GM19372 (cell line): ENCODE results near the gene PLA2G3.

Experiments
- ATAC-seq: cut with Tn5 transposase; IDR thresholded peaks from one replicate; pipeline ENCODE4 v1.9.1; 2021; ENCODE audit warnings: mild to moderate bottlenecking, low read depth, moderate library complexity; ENCODE audit not compliant: unreplicated experiment

Gene PLA2G3

DNA sequence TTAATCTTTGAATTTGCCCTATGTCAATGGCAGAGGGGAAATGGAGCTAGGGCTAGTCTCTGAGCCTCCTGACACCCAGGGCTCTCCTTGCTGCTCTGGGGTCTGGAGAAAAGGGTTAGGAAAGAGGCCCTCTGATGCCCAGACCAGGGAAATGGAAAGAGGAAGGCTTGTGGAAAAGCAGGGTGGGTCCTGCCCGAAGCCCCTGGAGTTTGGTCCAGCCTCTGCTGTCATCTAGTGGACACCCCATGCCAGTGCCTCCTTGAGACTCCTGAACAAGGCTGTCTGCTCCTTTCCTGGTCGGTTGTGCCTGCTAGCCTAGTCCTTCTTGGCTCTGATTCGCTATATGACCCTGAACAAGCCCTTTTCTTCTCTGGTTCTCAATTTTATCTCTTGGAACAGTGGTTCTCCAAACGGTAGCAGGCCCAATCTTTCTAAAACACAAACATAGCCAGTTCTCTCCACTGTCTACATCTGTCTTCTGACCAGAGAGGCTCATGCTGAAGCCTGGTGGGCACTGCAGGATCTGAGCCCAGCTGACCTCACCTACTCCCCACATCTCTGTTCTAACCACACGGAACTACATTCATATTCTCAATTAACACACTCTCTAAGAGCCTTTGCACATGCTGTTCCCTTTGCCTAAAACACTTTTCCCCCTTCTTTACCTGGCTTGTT is 8.8 kb upstream of the PLA2G3 start:
- ATAC-seq: no peak

- no peak for ATAC-seq
These were observed 8.2 kb upstream of the PLA2G3 start for GRCh38 chr22:31148488-31148887.

GRCh38 chr22:31144223-31144622 is 3.9 kb upstream of the PLA2G3 start:
- ATAC-seq: no peak

DNA sequence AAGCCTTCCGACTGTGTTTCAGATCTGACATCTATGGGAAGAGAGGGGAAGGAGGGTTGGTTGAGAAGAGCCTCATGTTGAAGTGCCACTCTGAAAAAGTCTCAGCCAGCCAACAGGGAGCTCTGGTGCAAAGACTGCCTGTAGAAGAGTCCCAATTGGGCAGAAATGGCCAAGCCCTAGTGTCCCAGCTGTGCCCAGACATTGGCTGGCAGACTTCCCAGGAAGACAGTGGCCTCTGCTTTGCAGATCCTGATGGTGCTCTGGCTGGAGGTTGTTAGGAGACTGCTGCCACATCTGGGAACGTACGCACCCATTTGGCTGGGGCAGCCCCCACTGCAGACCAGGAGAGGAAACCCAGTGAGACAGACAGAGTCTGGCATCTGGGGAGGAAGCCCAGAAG is 3.2 kb upstream of the PLA2G3 start:
- ATAC-seq: no peak

GRCh38 chr22:31143038-31143437 is 2.7 kb upstream of the PLA2G3 start:
- ATAC-seq: no peak

- ATAC-seq: no peak
These were observed 2.0 kb upstream of the PLA2G3 start for GRCh38 chr22:31142285-31142684.

DNA sequence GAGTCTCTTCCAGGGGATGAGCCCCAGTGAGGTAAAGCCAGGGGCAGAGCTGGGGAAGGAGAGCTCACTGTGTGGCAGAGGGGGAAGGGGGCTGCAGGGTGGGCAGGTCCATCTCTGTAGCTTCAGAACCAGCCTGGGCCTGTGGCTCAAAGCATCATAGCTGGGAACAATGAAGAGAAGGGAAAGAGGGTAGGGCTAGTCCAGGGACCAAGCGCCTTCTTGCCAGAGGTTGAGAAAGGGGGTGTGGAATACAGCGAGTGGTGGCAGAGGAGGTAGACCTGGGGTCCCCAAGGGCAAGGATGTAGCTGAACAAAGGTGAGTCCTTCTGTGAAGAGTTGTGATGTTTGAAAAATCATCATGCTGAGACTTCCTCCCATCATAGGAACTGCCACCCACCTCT is 1.2 kb upstream of the PLA2G3 start:
- no peak for ATAC-seq

DNA sequence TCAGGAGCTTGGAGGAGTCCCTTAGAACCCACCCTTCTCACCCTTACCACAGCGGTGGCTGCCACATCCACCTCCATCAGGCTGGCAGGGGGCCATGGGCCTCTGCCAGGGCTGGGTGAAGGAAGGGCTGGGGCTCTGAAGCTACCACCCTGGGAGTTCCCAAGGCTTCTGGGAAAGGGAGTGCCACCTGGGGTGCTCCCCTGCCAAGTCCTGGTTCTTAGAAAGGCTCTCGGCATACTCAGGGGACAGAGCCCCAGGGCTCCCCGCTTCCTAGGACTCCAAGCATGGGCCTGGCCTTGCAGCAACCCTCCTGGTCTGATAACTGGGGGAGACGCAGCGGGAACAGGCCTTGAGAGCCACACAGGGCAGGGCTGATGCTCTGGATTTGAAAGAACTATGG is 438 bp upstream of the PLA2G3 start:
- ATAC-seq: no peak

GRCh38 chr22:31139066-31139465 is 1.2 kb downstream of the PLA2G3 start:
- ATAC-seq: no peak

DNA sequence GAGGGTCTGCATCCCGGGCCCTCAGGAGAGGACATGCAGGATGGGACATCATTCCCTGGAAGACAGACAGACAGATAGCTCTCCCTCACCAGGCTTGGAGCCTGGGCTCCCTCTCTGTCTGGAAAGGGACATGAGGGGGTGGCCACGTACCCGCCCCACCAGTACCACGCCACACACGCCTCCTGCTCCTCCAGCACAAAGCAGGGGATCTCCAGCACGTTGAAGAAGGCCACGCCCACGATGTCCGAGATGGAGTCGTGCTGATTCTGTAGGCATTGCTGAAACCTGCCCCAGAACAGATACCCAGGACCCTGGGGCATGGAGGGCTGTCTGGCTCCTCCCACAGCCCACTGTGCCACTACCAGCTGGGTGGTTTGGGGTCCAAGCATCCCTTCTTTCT is 2.2 kb downstream of the PLA2G3 start:
- no peak for ATAC-seq

DNA sequence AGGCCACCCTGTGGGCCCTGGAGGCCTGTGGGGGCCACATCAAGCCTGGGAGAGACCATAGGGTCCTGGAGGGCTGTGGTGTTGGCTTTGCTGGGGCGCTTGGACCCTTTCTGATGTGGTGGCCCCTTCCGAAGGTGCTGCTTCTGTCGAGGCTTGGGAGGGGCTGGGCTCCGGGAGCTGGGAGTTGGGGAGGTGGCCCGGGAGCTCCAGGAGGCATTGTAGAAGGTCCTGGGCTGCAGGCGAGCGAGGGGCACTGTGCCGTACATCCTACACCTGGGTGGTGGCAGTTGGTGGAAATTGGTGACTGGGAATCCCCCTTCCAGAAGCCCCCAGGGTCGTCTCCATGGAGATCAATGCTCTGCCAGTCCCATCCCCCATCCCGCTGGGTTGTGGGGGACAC is 2.6 kb downstream of the PLA2G3 start:
- no peak for ATAC-seq

- ATAC-seq: no peak
These were observed 3.6 kb downstream of the PLA2G3 start for GRCh38 chr22:31136711-31137110.

DNA sequence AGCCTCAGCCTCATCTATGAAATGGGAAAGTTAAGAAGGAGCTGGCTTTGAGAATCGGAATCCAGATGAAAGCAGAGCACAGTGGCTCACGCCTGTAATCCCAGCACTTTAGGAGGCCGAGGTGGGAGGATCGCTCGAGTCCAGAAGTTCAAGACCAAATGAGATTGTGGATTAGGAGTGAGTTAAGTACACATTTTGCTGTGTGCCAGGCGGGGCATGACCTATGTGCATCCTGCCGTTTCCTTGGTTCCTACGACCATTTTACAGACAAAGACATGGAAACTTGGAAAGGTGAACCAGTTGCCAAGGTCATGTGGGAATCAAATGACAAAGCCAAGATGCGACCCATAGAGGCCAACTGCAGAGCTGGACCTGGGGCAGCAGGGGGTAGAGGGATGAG is 4.2 kb downstream of the PLA2G3 start:
- no peak for ATAC-seq

DNA sequence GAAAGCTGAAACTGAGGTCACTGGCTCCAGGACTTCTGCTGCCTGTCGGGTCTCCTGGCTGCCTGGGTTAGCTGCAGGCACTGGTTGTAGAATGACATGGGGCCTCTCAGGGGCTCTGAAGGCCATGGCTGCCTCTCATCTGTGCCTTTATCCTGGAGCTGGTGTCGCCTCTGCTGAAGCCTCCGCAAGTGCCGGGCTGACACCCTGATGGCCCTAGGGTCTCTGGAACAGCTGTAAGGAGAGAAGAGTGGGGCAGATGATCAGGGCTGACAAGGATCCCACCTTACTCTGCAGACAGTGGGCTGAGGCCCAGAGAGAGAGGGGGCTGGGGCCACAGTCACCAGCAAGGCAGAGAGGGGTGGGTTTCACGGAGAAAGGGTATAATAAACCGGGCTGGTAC is 4.6 kb downstream of the PLA2G3 start:
- ATAC-seq: no peak

GRCh38 chr22:31134688-31135087 is 5.6 kb downstream of the PLA2G3 start:
- no peak for ATAC-seq

DNA sequence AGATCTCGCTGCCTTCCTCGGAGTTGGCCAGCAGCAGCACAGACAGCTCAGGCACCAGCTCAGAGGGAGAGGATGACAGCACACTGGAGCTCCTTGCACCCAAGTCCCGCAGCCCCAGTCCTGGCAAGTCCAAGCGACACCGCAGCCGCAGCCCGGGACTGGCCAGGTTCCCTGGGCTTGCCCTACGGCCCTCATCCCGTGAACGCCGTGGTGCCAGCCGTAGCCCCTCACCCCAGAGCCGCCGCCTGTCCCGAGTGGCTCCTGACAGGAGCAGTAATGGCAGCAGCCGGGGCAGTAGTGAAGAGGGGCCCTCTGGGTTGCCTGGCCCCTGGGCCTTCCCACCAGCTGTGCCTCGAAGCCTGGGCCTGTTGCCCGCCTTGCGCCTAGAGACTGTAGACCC is 6.4 kb downstream of the PLA2G3 start:
- no peak for ATAC-seq

- no peak for ATAC-seq
These were observed 9.4 kb downstream of the PLA2G3 start for GRCh38 chr22:31130873-31131272.

- no peak for ATAC-seq
These were observed 12.2 kb downstream of the PLA2G3 start for GRCh38 chr22:31128156-31128555.

- no peak for ATAC-seq
These were observed 13.0 kb downstream of the PLA2G3 start for GRCh38 chr22:31127181-31127772.

- no peak for ATAC-seq
These were observed 13.5 kb downstream of the PLA2G3 start for GRCh38 chr22:31126869-31127175.

DNA sequence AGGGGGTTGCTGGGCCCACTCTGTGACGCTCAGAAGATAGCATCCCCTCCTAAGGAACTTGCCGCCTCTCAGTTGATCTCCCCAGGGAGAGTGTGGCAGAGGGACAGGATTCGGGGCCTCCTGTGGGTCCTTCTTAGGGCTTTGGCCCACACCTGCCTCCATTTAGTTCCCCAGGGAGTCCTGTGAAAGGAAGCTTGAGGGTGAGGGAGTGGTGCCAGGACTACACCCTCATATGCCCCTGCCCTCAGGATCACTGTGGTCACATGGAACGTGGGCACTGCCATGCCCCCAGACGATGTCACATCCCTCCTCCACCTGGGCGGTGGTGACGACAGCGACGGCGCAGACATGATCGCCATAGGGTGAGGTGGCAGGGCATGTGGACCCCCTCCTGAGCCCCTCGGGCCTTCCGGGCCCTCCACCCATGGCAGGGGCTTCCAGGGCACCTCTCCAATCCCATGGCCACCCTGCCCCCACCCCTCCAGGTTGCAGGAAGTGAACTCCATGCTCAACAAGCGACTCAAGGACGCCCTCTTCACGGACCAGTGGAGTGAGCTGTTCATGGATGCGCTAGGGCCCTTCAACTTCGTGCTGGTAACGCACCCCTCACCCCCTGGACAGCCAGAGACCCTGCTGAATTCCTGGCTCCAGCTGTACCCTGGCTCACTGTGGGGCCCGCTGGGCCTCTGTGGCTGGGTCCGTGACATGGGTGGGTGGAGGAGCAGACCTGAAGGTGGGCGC is 14.0 kb downstream of the PLA2G3 start:
- no peak for ATAC-seq

- ATAC-seq: no peak
These were observed 14.7 kb downstream of the PLA2G3 start for GRCh38 chr22:31125521-31126117.
